Uterus (tissue), 2 donors: ENCODE data around the gene CNTN1.

Source experiments
- POLR2A ChIP-seq, 2 donors: fragments of 450-650 bp; IDR thresholded peaks; one replicate each; pipeline ENCODE4 v1.6.1; 2016; ENCODE audit warnings: antibody characterized with exemption in 2 of 2, mild to moderate bottlenecking in 1 of 2, moderate library complexity in 1 of 2
- TF ChIP-seq, protein P1 (sequence below), 4 experiments: fragments of 200-600 bp in 2 of 4; fragments of 450-650 bp in 2 of 4; sonication (generic) in 2 of 4; IDR thresholded peaks; one replicate each; pipeline ENCODE4 v1.5.1; 2016 to 2019; ENCODE audit warnings: antibody characterized with exemption in 4 of 4, mild to moderate bottlenecking in 2 of 4, moderate library complexity in 1 of 4

DNA sequence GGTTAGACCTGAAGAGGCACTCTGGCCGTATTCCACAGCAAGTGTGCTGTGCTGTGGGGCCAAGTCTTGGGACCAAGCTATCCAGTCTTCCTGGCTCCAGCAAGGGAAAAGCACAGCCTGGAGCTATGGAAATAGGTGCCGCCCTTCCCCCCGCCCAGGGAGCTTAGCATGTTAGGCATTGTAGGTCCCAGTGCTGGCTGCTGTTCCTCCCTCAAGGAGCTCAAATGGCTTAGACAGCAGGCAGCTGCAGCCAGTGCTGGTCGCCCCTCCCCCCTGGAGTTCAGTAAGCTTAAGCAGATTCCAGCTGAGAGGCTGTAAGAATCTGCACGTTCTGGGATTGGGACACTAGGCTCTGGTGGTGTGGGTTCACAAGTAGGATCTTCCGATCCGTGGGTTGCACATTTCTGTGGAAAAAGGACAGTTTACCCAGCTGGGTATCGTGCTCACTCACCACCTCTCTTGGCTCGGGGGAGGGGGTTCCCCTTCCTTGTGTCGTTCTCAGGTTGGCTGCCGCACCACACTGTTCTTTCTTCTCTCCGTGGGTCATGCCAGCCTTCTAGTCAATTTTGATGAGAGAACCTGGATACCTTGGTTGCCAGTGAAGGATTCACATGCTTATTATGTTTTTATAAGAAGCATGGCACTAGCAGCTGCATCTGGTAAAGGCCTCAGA, 127.3 kb downstream of the CNTN1 start:
- TF ChIP-seq, protein P1, sequence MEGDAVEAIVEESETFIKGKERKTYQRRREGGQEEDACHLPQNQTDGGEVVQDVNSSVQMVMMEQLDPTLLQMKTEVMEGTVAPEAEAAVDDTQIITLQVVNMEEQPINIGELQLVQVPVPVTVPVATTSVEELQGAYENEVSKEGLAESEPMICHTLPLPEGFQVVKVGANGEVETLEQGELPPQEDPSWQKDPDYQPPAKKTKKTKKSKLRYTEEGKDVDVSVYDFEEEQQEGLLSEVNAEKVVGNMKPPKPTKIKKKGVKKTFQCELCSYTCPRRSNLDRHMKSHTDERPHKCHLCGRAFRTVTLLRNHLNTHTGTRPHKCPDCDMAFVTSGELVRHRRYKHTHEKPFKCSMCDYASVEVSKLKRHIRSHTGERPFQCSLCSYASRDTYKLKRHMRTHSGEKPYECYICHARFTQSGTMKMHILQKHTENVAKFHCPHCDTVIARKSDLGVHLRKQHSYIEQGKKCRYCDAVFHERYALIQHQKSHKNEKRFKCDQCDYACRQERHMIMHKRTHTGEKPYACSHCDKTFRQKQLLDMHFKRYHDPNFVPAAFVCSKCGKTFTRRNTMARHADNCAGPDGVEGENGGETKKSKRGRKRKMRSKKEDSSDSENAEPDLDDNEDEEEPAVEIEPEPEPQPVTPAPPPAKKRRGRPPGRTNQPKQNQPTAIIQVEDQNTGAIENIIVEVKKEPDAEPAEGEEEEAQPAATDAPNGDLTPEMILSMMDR (IDR thresholded peaks at IDR 0.05), result no peak
- no peak for TF ChIP-seq POLR2A (IDR thresholded peaks at IDR 0.05)
